ENCODE results near the gene PCCA.

The PCCA gene

DNA sequence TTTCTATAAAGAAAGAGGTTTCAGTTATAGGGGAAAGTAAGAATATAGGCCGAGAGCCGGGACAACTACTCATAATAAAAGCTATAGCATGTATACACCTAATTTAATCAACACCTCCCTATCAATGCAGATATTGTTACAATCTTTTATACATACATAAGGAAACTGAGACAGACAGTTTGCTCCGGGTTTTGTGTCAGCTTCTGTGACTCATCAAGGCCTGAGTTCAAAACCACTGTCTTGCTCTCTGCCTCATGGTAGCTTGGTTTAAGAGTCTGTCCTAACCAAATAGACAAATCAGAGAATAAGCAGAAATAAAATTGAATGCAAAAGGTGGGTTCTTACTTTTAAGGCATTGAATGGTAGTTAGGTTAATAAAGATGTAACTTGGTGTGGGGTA, 276.8 kb downstream of the PCCA start:
- H3K4me3 ChIP-seq (ENCODE audit: low read depth in 1 of 2, low read length in 2 of 2), result no peak overlapping the region
- DNase-seq (no peak), ATAC-seq (ENCODE audit: insufficient read depth, low read depth) (no peak)
- H3K27me3 ChIP-seq (ENCODE audit: insufficient read depth, low read length, poor library complexity), result no peaks in the 10 kb centered on the region
- H2AFZ ChIP-seq (ENCODE audit: low read depth, low read length), result no peak overlapping the region
- H3K4me2 ChIP-seq (ENCODE audit: insufficient read depth, low read length), result no peak overlapping the region
- TF ChIP-seq EZH2 (IDR thresholded peaks at IDR 0.05; ENCODE audit: borderline replicate concordance, low read depth, low read length, severe bottlenecking), result no peak
- TF ChIP-seq, protein P1, sequence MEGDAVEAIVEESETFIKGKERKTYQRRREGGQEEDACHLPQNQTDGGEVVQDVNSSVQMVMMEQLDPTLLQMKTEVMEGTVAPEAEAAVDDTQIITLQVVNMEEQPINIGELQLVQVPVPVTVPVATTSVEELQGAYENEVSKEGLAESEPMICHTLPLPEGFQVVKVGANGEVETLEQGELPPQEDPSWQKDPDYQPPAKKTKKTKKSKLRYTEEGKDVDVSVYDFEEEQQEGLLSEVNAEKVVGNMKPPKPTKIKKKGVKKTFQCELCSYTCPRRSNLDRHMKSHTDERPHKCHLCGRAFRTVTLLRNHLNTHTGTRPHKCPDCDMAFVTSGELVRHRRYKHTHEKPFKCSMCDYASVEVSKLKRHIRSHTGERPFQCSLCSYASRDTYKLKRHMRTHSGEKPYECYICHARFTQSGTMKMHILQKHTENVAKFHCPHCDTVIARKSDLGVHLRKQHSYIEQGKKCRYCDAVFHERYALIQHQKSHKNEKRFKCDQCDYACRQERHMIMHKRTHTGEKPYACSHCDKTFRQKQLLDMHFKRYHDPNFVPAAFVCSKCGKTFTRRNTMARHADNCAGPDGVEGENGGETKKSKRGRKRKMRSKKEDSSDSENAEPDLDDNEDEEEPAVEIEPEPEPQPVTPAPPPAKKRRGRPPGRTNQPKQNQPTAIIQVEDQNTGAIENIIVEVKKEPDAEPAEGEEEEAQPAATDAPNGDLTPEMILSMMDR (IDR thresholded peaks at IDR 0.05; ENCODE audit: borderline replicate concordance, extremely low read depth, low read length, poor library complexity, severe bottlenecking), result no peak
- no peak overlapping the region for H3K9ac ChIP-seq (ENCODE audit: low read depth, low read length)
- no peaks in the 10 kb centered on the region for H3K36me3 ChIP-seq (ENCODE audit: insufficient read depth, low read length)
- H3K79me2 ChIP-seq (ENCODE audit: insufficient read depth, low read length), result no peaks in the 10 kb centered on the region
- H3K9me3 ChIP-seq (ENCODE audit: insufficient read depth, low read length, severe bottlenecking), result no peaks in the 10 kb centered on the region
- H3K27ac ChIP-seq (ENCODE audit: low read length), result no peak overlapping the region
- H3K4me1 ChIP-seq (ENCODE audit: insufficient read depth, low read length), result no peaks in the 10 kb centered on the region
- no peaks in the 10 kb centered on the region for H4K20me1 ChIP-seq (ENCODE audit: insufficient read depth, low read length)

- no peak overlapping the region for H3K4me2 ChIP-seq (ENCODE audit: insufficient read depth, low read length)
- H3K36me3 ChIP-seq (ENCODE audit: insufficient read depth, low read length), result no peaks in the 10 kb centered on the region; the same call in 1 of the 2 replicates
- no peak overlapping the region for H3K27ac ChIP-seq (ENCODE audit: low read length)
- H4K20me1 ChIP-seq (ENCODE audit: insufficient read depth, low read length), result no peaks in the 10 kb centered on the region
- DNase-seq, result no peak
- H3K27me3 ChIP-seq (ENCODE audit: insufficient read depth, low read length, poor library complexity), result no peaks in the 10 kb centered on the region
- TF ChIP-seq, protein P1 (IDR thresholded peaks at IDR 0.05; ENCODE audit: borderline replicate concordance, extremely low read depth, low read length, poor library complexity, severe bottlenecking), result no peak
- TF ChIP-seq EZH2 (IDR thresholded peaks at IDR 0.05; ENCODE audit: borderline replicate concordance, low read depth, low read length, severe bottlenecking), result no peak
- H3K9me3 ChIP-seq (ENCODE audit: insufficient read depth, low read length, severe bottlenecking), result peaks cover 16% of the 10 kb centered on the region
- ATAC-seq (ENCODE audit: insufficient read depth, low read depth), result no peak
- H3K79me2 ChIP-seq (ENCODE audit: insufficient read depth, low read length), result no peaks in the 10 kb centered on the region
- no peaks in the 10 kb centered on the region for H3K4me1 ChIP-seq (ENCODE audit: insufficient read depth, low read length)
- no peak overlapping the region for H3K4me3 ChIP-seq (ENCODE audit: low read depth in 1 of 2, low read length in 2 of 2)
- no peak overlapping the region for H3K9ac ChIP-seq (ENCODE audit: low read depth, low read length)
- no peak overlapping the region for H2AFZ ChIP-seq (ENCODE audit: low read depth, low read length)
Observed at GRCh38 chr13:100378533-100378932, 289.6 kb downstream of the PCCA start.

DNA sequence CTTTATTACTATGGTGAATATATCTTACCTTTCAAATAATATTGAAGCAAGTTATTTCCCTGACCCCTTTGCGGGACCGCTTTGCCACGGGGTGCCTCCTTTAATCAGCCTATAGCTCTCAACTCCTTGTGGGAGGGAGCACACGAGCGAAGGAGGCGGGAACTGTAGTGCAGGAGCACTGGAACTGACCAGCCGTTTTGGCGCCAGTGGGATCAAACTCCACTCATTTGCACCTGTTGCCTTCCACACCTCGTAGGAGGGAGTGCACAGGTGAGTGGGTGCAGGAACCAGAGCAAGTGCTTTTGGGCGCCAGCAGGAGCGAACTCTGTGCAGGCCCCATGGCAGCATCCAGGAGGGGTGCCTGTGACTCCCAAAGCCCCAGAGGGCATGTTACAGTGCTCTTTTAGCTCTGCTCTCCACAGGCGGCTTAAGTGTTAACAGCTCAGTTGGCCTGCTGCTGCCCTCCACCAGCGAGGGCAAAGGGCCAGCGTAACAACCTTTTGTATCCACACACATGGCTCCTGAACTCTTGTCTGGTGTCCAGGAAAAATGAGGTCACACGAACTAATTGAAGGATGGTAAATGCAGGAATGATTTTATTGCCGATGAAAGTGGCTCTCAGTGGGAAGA, 292.8 kb downstream of the PCCA start:
- DNase-seq, result no peak
- Histone ChIP-seq H4K20me1 (ENCODE audit: insufficient read depth, low read length) (no peaks in the 10 kb centered on the region), H3K27ac (ENCODE audit: low read length) (no peak overlapping the region), H3K36me3 (ENCODE audit: insufficient read depth, low read length) (no peaks in the 10 kb centered on the region; the same call in 1 of the 2 replicates), H3K27me3 (ENCODE audit: insufficient read depth, low read length, poor library complexity) (no peaks in the 10 kb centered on the region), H3K9me3 (ENCODE audit: insufficient read depth, low read length, severe bottlenecking) (peaks cover 14% of the 10 kb centered on the region), H3K4me3 (ENCODE audit: low read depth in 1 of 2, low read length in 2 of 2) (no peak overlapping the region), H3K79me2 (ENCODE audit: insufficient read depth, low read length) (no peaks in the 10 kb centered on the region), H2AFZ (ENCODE audit: low read depth, low read length) (no peak overlapping the region), H3K4me2 (ENCODE audit: insufficient read depth, low read length) (no peak overlapping the region), H3K4me1 (ENCODE audit: insufficient read depth, low read length) (no peaks in the 10 kb centered on the region), H3K9ac (ENCODE audit: low read depth, low read length) (no peak overlapping the region)
- ATAC-seq (ENCODE audit: insufficient read depth, low read depth), result no peak
- TF ChIP-seq EZH2 (IDR thresholded peaks at IDR 0.05; ENCODE audit: borderline replicate concordance, low read depth, low read length, severe bottlenecking), result no peak
- TF ChIP-seq, protein P1 (IDR thresholded peaks at IDR 0.05; ENCODE audit: borderline replicate concordance, extremely low read depth, low read length, poor library complexity, severe bottlenecking), result no peak

All from DND-41 (cell line).